Measurements from ENCODE around the gene GRM4.

GRCh38 chr6:34062156-34062555, 83.7 kb downstream of the GRM4 start:
- TF ChIP-seq CTCF (IDR thresholded peaks at IDR 0.05 in 8 of 11, conservative IDR thresholded peaks at IDR 0.05 in 3 of 11): no peak
- TF ChIP-seq POLR2A (IDR thresholded peaks at IDR 0.05): no peak
- no peak for TF ChIP-seq POLR2AphosphoS5 (IDR thresholded peaks at IDR 0.05)
